Measurements from ENCODE around the gene TENT4B. TPM values are rescaled to one million over a fixed set of nuclear protein-coding genes. Genes with fewer than 3 reads are reported as not detected.
"Not testable (repeated sequence)": the region's sequence is repeated elsewhere in the genome, so short reads cannot be mapped to it uniquely, and the experiment has no call there.

TENT4B gene
- polyA plus RNA-seq, 4 donors, result 12.8 to 20.0 (median 16.3) TPM

DNA sequence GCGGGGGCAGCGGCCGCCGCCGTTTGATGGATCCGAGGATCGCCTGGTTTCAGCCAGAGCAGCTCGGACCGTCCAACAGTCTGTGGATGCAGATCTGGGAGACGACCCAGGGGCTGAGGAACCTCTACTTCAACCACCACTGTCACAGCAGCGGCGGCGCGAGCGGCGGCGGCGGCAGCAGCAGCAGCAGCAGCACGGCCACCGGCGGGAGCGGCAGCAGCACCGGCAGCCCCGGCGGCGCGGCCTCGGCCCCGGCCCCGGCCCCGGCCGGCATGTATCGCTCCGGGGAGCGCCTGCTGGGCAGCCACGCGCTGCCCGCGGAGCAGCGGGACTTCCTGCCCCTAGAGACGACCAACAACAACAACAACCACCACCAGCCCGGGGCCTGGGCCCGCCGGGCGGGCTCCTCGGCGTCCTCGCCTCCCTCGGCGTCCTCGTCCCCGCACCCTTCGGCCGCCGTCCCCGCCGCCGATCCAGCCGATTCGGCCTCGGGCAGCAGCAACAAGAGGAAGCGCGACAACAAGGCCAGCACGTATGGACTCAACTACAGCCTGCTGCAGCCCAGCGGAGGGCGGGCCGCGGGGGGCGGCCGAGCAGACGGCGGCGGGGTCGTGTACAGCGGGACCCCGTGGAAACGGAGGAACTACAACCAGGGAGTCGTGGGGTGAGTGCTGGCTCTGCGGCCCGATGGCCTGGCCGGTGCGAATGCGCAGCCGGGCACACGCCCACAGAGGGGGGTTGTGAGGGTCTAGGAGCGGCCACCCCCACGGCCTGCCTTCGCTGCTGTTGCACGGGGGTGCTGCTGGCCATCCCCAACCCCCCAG, 702 bp downstream of the TENT4B start:
- no peak for DNase-seq (ENCODE audit: low read depth in 4 of 4, low spot score in 3 of 4)

DNA sequence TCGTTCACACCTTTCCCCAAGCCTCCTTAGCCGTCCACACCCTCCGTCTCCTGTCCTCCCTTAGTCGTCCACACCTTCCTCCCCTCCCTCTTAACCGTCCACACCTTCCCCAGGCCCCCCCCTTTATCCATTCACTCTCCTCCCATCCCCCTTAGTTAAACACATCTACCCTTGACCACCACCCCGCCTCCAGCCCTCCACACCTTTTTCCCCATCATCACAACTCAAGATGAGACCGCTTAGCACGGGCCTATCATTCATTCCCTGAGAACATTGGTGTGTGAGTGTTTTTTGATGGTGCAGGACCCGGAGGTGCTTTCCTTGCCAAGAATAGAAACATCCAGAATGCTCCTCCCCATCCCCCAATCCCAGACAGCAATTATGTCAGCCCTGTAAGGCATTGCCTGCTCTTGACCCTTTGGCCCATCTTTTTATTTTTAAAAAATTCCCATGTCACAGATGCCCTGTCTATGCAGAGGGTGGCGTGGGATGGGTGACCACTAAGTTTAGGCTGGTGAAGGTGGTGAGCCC, 1.4 kb downstream of the TENT4B start:
- DNase-seq (ENCODE audit: low read depth in 4 of 4, low spot score in 3 of 4), result no peak

DNA sequence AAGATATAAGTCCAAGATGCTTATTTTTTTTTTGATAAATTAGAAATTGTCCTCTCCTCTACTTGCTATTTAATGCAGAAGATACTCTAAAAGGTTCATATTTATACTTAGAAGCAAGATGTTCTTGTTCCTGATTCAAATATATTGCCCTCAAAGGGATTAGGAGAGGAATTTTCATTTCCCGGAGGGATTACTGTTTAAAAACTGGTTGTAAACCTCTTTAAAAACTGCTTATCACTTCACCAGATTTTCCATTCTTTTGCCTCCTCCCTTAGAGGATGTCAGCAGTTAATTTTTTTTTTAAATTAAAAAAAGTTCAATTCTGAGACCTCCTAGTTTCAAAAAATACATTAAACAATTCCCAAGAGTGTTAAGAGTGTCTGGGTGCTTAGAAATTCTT, 2.8 kb downstream of the TENT4B start:
- DNase-seq (ENCODE audit: low read depth in 4 of 4, low spot score in 3 of 4), result no peak

DNA sequence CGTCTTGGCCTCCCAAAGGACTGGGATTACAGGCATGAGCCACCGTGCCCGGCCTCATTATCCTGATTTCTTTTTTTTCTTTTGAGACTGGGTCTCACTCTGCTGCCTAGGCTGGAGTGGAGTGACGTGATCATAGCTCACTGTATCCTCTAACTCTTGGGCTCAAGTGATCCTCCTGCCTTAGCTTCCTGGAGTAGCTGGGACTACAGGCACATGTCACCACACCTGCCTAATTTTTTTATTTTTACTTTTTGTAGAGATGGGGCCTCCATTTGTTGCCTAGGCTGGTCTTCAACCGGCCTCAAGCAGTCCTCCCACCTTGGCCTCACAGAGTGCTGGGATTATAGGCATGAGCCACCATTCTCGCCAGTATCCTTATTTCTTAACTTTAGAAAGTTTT, 3.5 kb downstream of the TENT4B start:
- DNase-seq (ENCODE audit: low read depth in 4 of 4, low spot score in 3 of 4), result no peak

DNA sequence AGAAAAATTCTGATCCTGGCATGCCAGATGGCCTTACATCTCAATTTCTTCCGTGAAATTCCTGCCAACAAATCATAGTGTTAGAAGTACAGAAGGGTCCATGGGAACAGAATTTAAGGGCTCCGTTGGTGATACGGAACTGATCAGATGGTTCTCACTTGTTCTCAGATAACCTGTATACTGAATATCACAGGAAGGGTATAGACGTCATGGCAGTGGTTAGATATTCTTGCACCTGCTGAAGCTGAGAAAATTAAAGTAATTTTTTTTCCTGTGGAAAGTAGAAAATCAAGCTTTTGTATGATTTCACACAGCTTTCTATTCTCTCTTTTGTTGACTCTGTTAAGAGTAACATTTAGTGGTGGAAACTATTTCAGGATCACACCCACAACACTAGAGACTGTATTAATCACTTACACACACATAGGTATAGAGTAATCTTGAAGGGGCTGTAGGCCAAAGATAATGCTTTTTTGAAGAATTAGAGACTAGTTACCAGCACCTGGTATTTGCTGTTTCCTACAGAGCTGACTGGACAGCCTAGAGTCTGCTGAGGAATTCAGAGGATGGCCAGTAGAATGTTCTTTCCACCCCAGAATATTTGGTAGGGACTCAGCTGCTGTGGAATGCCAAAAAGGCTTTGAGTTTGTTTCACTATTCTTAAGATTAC, 7.5 kb downstream of the TENT4B start:
- no peak for DNase-seq (ENCODE audit: low read depth in 4 of 4, low spot score in 3 of 4)

DNA sequence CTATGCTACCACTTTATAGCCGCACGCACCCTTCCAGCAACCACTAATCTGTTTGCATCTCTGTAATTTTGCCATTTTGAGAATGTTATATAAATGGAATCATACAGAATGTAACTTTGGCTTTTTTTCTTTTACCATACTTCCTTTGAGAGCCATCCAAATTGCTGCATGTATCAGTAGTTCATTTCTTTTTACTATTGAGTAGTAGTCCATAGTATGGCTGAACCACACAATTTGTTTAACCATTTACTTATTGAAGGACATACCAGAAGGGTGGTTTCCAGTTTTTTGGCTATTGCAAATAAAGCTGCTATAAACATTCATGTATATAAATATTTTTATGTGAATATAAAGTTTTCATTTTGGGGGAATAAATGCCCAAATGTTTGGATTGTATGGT, 8.8 kb downstream of the TENT4B start:
- no peak for DNase-seq (ENCODE audit: low read depth in 4 of 4, low spot score in 3 of 4)

DNA sequence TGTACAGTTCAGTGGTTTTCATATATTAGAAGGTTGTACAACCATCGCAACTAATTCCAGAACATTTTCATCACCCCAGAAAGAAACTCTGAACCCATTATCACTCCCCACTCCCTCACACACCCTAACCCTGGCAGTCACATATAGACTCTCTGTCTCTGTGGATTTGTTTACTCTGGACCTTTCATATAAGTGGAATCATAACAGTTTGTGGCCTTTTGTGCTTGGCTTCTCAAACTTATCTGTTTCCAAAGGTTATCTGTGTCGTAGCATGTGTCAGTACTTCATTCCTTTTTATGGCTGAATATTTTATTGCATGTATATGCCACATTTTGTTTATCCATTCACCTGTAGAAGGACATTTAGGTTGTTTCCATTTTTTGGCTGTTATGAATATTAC, 12.4 kb downstream of the TENT4B start:
- no peak for DNase-seq (ENCODE audit: low read depth in 4 of 4, low spot score in 3 of 4)

DNA sequence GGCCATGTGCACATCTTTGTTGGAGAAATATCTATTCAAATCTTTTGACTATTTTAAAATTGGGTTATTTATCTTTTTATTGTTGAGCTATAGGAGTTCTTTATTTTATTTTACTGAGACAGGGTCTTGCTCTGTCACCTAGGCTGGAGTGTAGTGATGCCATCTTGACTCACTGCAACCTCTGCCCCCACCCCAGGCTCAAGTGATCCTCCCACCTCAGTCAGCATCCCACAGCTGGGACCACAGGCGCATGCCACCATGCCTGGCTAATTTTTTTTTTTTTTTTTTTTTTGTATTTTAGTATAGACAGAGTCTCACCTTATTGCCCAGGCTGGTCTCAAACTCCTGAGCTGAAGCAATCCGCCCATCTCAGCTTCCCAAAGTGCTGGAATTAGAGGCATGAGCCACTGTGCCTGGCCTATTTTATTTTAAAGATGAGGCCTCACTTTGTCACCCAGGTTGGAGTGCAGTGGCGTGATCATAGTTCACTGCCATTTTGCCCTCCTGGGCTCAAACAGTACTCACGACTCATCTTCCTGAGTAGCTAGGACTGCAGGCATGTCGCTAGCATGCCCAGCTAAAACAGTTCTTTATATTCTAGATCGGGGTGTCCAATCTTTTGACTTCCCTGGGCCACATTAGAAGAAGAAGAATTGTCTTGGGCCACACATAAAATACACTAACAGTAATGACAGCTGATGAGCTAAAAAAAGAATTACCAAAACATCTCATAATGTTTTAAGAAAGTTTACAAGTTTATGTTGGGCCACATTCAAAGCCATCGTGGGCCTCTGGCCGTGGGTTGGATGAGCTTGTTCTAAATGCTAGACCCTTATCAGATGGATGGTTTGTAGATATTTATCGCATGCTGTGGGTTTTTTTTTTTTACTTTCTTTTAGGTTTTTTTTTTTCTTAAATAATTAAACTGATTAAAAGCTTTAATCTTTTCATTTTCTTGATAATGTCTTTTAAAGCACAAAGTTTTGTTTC, 13.7 kb downstream of the TENT4B start:
- DNase-seq (ENCODE audit: low read depth in 4 of 4, low spot score in 3 of 4), result no peak

DNA sequence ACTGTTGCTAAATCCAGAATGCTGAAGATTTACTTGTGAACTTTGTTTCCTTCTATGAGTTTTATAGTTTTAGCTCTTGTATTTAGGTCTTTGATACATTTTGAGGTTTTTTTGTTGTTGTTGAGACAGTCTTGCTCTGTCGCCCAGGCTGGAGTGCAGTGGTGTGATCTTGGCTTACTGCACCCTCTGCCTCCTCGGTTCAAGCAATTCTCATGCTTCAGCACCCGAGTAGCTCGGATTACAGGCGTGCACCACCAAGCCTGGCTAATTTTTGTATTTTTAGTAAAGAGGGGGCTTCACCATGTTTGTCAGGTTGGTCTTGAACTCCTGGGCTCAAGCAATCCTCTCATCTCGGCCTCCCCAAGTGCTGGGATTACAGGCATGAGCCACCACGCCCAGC, 14.4 kb downstream of the TENT4B start:
- DNase-seq (ENCODE audit: low read depth in 4 of 4, low spot score in 3 of 4), result no peak

DNA sequence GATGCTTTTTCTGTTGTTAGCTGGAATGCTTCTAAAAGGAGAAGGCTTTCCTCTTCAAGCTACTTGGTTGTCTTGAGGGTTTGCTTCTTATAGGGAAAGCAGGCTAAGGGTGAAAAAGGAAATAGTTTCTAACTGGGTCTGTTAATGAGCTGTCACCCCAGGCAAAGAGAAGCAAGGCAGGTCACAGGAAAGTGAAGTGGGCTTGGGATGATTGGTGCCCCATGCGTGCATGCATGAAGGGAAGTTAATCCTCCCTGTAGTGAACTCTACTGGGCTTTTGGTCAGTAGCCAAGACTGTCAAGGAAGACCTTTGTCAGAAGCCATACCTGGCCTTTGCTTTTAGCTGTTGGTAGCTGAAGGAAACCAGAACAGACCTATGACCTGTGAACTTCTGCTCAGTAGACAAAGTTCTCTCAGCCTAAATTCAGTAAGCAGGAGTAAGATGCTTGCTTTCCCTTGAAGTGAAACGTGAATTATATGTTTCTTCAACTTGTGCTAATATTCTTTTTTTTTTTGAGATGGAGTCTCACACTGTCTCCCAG, 16.5 kb downstream of the TENT4B start:
- no peak for DNase-seq (ENCODE audit: low read depth in 4 of 4, low spot score in 3 of 4)

DNA sequence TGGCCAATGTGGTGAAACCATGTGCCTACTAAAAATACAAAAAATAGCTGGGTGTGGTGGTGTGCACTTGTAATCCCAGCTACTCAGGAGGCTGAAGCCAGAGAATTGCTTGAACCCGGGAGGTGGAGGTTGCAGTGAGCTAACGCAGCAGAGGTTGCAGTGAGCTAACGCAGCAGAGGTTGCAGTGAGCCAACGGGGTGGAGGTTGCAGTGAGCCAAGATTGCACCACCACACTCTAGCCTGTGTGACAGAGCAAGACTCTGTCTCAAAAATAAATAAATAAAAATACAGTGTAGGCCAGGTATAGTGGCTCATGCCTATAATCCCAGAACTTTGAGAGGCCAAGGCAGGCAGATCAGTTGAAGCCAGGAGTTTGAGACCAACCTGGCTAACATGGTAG, 18.7 kb downstream of the TENT4B start:
- DNase-seq (ENCODE audit: low read depth in 4 of 4, low spot score in 3 of 4), result not testable (repeated sequence)

DNA sequence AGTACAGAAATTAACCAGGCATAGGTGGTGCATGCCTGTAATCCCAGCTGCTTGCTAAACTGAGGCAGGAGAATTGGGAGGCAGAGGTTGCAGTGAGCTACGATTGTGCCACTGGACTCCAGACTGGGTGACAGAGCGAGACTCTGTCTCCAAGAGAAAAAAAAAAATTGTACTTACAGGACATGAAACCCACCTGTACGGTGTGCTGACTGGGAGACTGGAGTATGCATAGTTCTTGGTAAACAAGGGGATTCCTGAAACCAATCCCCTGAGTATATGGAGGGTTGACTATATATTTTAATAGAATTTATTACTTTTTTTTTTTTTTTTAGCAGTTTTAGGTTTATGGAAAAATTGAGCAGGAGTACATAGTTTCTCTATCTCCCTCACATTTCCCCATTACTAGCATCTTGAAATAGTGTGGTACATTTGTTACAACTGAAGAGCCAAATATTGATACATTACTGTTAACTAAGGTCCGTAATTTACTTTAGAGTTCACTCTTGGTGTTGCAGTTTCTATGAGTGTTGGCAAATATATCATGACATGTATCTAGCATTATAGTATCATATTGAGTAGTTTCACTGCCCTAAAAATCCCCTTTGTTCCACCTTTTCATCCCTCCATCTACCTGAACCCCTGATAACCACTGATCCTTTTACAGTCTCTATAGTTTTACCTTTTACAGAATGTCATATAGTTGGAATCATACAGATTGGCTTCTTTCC, 19.3 kb downstream of the TENT4B start:
- no peak for DNase-seq (ENCODE audit: low read depth in 4 of 4, low spot score in 3 of 4)

DNA sequence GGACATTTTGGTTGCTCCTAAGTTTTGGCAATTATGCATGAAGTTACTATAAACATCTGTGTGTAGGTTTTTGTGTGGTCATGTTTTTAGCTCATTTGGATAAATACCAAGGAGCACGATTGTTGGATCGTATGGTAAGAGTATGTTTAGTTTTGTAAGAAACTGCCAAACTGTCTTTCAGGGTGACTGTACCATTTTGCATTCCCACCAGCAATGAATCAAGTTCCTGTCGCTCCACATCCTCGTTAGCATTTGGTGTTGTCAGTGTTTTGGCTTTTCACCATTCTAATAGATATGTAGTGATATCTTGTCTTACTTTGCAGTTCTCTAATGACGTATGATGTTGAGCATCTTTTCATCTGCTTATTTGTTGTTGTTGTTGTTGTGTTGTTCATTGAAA, 20.2 kb downstream of the TENT4B start:
- DNase-seq (ENCODE audit: low read depth in 4 of 4, low spot score in 3 of 4), result no peak

DNA sequence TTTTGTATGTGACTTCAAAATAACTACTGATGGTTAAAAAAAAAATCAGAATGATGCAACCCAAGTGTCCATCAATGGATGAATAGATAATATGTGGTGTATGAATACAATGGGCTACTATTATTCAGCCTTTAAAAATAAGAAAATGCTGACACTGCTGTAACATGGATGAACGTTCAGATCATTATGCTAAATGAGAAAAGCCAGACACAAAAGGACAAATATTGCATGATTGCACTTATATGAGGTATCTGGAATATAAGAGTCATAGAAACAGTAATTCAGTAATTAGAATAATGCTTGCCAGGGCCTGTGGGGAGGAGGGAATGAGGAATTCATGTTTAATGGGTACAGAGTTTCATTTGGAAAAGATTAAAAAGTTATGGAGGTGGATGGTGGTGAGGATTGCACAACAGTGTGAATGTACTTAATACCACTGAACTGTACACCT, 25.4 kb downstream of the TENT4B start:
- no peak for DNase-seq (ENCODE audit: low read depth in 4 of 4, low spot score in 3 of 4)

DNA sequence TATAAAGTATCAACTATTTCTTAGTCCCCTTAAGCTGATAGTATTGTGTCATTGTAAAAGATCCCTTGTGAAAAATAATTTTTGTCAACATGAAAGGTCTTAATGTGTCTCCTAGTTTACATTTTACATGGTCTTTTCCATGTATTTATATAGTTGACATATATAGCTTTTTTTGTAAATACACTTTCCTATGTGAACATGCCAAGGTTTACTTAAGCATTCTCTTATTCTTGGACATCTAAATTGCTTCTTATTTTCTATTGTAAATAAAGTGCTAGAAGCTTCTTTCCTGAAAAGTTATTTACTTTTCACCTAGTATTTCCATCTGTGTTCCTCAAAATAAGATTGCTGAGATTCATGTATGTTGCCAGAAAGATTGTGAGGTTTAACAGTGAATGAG, 29.3 kb downstream of the TENT4B start:
- DNase-seq (ENCODE audit: low read depth in 4 of 4, low spot score in 3 of 4), result no peak

DNA sequence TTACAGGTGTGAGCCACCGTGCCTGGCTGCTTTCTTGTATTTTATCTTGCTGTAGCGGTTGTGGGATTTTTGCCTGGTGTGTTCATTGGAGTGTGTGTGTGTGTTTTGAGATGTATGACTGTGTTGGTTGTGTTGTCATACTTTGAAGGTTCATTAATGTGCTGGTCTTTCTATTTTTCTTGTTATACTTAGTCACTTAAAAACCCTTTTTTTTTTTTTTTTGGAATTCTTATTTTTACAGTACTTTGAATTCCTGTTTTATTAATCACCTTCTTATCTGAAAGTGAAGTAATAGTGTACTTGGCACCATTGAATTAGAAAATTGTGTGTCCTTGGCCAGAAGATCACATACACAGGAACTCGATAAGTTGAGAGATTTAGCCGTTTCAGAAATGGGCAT, 30.2 kb downstream of the TENT4B start:
- no peak for DNase-seq (ENCODE audit: low read depth in 4 of 4, low spot score in 3 of 4)

DNA sequence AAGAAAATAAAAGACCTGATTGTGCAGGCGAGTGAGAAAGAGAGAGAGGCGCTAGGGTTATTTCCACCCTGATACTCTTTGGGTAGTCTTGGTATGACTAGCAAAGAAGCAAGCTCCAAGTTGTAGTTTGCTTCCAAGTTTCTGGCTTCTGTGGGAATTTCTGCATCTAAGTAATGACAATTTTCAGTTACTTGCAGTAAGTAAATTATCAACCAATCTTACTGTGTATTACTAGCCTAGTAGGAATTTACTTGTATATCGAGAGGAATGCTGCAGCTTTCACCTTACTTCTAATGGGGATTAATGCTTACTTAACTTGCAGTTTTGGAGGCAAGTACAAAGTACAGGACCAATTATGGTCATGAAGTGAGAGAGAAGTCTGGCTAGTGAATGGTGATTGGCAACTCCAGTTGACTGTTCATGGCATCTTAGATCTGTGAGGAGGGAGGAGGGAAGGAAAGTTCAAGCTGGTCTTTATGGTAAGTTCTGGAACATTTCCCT, 31.9 kb downstream of the TENT4B start:
- no peak for DNase-seq (ENCODE audit: low read depth in 4 of 4, low spot score in 3 of 4)

DNA sequence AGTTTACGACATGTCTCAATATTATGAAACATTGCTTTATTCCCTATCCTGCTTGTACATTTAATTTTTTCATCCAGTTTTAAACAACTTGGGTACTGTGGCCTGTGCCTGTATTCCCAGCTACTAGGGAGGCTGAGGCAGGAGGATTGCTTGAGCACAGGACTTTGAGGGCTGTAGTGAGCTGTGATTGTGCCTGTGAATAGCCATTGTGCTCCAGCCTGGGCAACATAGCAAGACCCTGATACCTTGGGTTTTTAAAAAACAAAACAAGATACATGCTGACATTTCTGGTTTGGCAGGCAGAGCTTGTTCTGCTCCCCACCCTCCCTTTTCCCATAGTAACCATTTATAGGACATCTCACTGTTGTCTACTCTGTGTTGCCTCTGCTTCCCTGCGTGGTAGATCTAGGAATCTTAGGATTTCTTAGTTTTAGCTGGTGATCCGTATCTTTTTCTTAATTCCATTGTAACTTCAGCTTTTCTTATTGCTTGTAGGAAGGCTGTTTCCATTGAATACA, 35.6 kb downstream of the TENT4B start:
- no peak for DNase-seq (ENCODE audit: low read depth in 4 of 4, low spot score in 3 of 4)

DNA sequence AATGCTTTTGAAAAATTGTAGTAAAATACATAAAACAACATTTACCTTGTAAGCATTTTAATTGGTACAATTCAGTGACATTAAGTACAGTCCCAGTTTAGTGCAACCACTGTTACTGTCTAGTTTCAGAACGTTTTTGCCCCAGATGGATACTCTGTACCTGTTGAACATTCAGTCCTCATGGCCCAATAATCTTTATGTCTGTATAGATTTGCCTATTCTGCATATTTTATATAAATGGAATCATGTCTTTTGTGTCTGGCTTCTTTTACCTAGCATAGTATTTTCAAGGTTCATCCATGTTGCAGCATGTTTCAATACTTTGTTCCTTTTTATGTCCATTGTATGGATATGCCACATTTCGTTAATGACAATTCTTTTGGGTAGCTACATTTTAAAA, 37.2 kb downstream of the TENT4B start:
- DNase-seq (ENCODE audit: low read depth in 4 of 4, low spot score in 3 of 4), result no peak

Data from left renal pelvis (tissue), 4 donors.